Stimulated activated CD8-positive, alpha-beta memory T cell treated with anti-CD3 and anti-CD28 coated beads, Interleukin-12 subunit alpha, Interleukin-12 subunit beta, amount 100 ng/mL, for 1 hour (primary cell): ENCODE measurements around the gene IFFO2.

Source experiments
- DNase-seq: peaks from one replicate; pipeline ENCODE4 v3.0.0-alpha.2; 2020; ENCODE audit warnings: low read depth

Gene IFFO2

GRCh38 chr1:18972531-18972930, 16.1 kb upstream of the IFFO2 start:
- DNase-seq, result no peak

DNA sequence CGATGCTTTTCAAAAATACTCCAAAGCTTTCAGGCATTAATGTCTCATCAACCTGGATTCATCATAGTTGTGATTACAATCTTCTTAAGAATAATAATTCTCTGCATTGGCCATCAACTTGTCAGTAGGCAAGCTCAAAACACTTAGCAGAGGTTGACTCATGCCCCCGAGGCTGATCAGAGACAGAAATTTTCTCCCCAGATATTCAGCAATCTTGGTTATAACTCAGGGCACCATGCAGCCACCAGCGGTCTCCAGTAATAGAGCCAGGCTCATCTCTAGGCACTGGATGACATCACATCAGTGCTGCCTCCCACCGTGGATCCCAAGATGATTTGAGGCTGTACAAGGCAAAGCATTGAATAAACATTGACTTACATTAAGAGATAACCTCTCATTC, 14.3 kb upstream of the IFFO2 start:
- DNase-seq, result no peak

GRCh38 chr1:18970358-18970757, 13.9 kb upstream of the IFFO2 start:
- DNase-seq, result no peak

DNA sequence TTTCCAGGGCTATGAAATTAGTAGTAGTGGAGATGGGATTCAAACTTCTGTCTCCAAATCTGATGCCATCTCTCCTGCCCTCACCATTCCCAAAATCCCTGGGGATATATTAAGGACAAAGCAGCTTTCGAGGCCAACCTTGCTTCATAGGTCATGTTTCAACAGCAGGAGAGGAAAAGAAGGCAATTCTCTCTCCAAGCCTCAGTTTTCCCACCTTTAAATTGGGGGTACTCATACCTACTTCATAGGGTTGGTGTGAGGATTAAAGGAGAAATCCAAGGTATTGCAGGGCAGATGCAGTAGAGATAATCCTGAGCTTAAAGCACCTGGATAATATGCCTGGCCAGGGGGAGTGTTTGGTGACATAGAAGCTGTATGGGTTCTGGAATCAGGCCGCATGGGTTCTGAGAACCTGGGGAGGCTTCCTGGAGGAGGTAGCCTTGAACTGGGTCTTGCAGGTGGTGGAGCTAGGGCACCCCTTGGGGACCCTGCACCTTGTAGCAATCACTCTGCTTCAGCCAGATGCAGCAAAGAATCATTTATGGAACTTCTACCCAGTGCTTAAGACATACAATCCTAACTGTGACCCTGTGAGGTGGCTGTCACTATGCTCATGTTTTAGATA, 10.7 kb upstream of the IFFO2 start:
- no peak for DNase-seq

- DNase-seq, result no peak
Measured at GRCh38 chr1:18965206-18966173, 9.0 kb upstream of the IFFO2 start.

DNA sequence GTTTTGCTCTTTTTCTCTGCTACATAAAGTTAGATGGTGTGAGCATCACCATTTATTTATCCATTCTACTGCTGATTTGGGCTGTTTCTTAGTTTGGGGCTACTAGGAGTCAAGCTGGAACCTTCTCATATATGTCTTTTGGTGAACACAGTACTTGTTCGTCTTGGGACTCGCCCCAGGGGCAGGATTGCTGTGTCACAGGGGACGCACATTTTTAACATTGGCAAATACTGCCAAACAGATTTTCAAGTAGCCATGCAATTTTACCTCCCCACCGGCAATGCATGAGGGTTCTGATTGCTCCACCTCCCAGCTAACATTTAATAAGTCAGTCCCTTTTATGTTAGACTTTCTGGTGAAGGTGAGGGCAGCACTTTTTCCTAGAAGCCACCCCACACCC, 7.5 kb upstream of the IFFO2 start:
- DNase-seq, result no peak

GRCh38 chr1:18962855-18963737, 6.6 kb upstream of the IFFO2 start:
- DNase-seq, result no peak

DNA sequence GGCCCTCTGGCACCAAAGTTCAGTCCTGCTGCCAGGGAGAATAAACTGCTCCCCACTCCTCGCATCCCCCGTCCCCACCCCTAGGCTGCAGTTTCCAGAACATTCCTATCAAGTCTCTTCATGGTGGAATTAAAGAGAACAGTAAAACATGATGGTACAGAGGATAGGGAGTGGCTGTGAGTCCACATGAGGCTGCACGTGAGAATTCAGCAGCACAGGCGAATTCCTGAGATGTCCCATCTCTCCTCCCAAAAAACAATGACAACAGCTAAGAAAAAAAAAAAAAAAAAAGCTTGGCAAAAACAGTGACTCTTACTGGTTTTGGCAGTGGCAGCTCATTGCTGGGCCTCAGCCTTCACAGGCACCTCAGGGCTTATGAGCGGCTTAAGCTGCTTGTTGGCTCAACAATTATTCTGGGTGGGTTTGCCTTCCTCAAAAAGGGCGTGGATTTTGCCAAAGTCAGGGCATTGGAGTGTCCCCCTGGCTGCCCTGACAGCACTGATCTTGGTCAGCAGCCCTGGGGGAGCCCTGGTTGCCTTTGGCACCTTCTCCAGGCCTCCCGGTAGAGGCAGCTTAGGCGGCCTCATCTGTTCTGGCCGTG, 5.7 kb upstream of the IFFO2 start:
- DNase-seq, result no peak

- DNase-seq, result no peak
Measured at GRCh38 chr1:18960821-18961220, 4.3 kb upstream of the IFFO2 start.

GRCh38 chr1:18960409-18960808, 3.9 kb upstream of the IFFO2 start:
- no peak for DNase-seq

DNA sequence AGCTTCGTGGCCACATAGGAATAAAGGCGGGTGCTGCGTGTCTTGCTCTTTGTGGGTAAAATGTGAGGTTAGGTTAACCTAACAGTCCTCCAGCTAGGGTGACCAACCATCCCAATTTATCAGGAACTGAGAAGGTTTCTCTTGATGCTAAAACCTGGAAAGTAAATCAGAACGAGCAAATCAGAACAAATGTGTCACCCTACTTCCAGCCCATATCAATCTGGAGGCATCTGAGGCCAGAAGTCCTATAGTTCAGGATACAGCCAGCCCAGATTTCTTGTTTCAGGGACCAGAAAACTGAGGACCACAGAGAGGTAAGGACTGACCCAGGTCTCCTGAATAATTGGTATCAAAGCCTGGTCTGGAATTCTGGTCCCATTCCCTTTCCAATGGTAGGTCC, 3.1 kb upstream of the IFFO2 start:
- no peak for DNase-seq

- DNase-seq, result no peak
Measured at GRCh38 chr1:18957532-18958300, 1.2 kb upstream of the IFFO2 start.

DNA sequence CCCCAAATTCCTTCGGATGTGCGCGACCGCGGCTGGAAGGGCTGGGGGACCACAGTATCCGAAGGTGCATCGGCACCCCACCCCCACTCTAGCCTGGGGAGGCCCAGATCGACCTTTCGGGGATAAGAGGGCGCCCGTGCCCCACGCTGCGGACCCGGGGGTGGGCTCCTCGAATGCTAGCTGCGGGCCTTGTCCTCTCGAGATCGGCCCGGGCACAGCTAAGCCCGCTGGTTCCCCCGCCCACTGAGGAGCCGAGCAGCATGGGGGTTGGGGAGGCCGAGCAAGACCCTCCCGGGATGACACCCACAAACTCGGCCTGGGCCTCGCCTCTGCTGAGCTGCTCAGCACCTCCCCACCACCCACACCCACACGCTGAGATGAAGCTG, 653 bp upstream of the IFFO2 start:
- no peak for DNase-seq

DNA sequence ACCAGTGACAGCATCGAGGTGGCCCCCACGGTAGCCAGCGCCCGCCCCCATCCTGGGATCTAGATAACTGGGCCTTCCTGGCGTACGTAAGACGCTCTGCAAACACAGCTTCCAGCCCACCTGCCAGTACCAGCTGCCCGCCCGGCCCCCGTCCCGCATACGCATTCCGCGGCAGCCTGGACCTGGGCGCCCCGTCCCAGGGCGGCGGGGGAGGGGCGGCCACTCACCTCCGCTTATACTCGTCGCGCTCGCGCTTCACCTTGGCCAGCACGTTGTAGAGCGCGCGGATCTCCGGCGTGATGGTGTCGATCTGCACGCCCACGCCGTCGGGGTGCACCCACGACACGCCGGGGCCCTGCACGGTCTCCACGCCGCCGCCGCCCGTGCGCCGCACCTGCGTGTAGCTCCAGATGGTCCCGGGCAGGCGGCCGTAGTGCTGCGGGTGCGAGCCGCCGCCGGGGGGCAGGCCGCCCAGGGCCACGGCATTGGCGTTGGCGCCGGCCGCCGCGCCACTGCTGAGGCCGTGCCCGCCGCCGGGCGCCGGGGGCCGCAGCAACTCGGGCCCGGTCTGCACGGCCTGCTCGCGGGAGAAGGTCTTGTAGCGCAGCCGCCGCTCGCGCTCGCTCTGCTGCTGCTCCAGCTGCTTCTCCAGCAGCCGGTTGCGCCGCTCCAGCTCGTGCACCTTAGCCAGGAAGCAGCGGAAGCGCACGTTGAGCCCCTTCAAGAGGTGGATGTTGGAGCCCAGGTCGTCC, 859 bp downstream of the IFFO2 start:
- no peak for DNase-seq

DNA sequence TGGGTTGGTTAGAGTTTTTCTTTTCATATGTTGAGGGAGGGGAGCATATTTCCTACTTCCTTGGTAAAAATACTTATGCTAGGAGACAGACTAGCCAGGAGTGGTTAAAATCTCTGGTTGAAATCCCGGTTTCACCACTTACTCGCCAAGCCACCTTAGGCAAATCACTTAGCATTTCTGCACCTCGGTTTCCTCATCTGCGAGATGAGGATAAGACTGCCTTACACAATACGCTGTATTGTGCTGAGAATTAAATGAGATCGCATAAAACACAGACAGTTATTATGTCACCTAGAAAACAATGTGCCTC, 1.4 kb downstream of the IFFO2 start:
- no peak for DNase-seq

DNA sequence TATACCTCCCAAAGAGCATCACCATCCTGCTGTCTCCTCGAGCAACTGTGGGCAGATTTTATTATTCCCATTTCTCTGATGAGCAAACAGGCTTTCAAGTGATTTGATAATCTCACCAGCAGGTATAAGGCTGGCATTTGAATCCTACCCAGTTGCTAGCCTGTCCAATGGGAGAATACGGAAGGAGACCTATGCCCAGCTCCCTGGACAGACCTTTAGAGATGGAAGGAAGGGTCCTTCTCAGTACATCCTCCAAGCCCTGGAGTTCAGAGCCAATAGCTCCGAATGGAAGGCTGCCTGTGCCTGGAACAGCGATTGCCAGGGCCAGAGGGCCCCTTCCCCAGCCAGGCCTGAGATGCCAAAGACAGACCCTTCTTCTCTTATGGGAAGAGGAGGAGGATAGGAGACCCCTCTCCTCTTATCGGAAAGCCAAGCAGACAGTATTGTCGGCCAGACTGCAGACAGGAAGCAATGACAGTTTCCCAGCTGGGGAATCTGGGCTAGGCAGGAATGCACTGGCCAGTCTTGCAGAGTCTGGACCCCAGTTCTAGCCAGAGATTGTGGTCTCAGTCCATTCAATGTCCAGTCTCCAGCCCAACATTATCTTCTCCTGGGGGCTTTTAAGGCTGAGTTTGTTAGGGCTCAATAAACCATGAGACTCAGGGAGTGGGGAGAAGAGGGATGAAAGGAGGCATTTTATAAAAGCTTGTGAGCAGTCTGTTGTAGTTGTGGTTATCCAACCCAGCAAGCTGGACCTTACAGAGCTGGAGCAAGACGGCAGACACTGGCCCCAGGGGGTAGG, 2.0 kb downstream of the IFFO2 start:
- DNase-seq, result no peak

DNA sequence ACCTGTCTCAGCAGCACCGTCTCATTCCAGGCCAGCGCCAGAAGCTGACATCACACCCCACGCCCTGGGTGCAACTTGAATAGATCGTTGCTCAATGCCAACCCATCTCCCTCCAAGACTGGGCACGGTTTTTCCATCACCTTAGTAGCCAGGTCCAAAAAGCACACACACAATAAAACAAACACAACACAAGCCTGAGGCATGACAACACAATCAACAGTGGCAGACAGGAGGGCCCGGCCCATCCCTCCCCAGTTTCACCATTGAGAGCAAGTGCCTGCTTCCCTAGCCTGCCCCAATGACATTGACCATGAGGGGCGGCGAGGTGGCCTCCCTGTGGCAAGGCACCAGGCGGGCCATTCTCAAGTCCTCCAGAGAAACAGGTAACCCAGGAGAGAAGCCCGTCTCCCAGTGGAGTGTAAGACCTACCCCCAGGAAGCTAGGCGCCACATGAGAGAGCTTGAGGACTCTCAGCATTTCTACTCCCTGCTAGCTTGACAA, 2.7 kb downstream of the IFFO2 start:
- no peak for DNase-seq

DNA sequence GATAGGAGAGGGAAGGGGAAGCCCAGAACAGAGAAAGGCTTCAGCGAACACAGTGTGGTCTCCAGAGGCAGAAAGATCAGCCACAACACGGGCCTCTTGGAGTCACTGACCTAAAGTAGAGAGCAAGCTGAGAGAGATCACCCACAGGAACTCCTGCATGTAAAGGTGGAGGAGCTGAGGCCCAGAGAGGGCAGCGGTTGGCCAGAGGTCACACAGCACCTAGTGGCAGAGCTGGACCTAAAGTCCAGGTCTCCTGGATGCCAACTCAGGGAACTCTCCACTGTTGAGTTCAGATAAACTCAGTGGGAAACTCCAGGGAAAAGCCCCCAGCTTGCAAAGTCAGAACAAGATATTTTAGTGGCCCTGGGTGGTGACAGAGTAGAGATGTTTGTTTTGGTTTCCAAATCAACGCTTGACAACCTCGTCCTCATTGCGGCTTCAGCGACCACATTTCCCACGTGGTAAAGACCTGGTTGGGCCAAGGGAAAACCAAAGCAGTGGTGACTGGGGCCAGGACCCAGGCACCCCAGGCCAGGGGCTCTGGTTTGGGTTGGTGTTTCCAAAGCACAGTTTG, 4.6 kb downstream of the IFFO2 start:
- DNase-seq, result peak; percentile 57

GRCh38 chr1:18951416-18951815, 5.1 kb downstream of the IFFO2 start:
- no peak for DNase-seq
